Thoracic aorta (tissue), 2 donors: ENCODE data around the gene RBP4. TPM values are rescaled to one million over a fixed set of nuclear protein-coding genes. Genes with fewer than 3 reads are reported as not detected.

Experiments used
- ATAC-seq: fragments of 150-250 bp; one replicate; pipeline ENCODE4 v1.8.0; 2017; ENCODE audit warnings: low read depth; ENCODE audit not compliant: insufficient number of reproducible peaks, low FRiP score
- DNase-seq: peaks from one replicate; pipeline ENCODE4 v3.0.0-alpha.2; 2020; ENCODE audit warnings: low spot score
- H3K27ac ChIP-seq, 2 donors: fragments of 200-600 bp; sonication (generic); 1 replicate in 1 of 2; 2 replicates in 1 of 2; pipeline ENCODE4 v1.5.1; 2016; ENCODE audit warnings: mild to moderate bottlenecking in 2 of 2, moderate library complexity in 2 of 2
- H3K27me3 ChIP-seq: fragments of 200-600 bp; sonication (generic); replicated peaks from 2 replicates; pipeline ENCODE4 v1.6.0; 2016; ENCODE audit warnings: mild to moderate bottlenecking; ENCODE audit not compliant: insufficient read depth
- H3K36me3 ChIP-seq: fragments of 200-600 bp; sonication (generic); one replicate; pipeline ENCODE4 v1.5.1; 2016
- H3K4me1 ChIP-seq, 2 donors: fragments of 200-600 bp; sonication (generic); 1 replicate in 1 of 2; 2 replicates in 1 of 2; pipeline versions ENCODE4 v1.5.1 to v1.6.0; 2016; ENCODE audit warnings: low read depth in 2 of 2, mild to moderate bottlenecking in 1 of 2; ENCODE audit not compliant: control insufficient read depth in 1 of 2
- H3K4me3 ChIP-seq: fragments of 200-600 bp; sonication (generic); 2 replicates; pipeline ENCODE4 v1.5.1; 2016; ENCODE audit warnings: mild to moderate bottlenecking
- H3K9me3 ChIP-seq: fragments of 200-600 bp; sonication (generic); 2 replicates; pipeline ENCODE4 v1.5.1; 2016
- CTCF ChIP-seq: fragments of 200-600 bp; sonication (generic); IDR thresholded peaks from one replicate; pipeline ENCODE4 v1.5.1; 2019; ENCODE audit warnings: antibody characterized with exemption
- total RNA-seq, 2 donors: library from RNA; depleted of rRNA; stranded (reverse); fragments of >200 nt; gene quantifications; one replicate each; pipeline versions ENCODE4 v1.1.0 to v1.2.3, GENCODE V29; 2016

The RBP4 gene
- total RNA-seq, 2 donors from 2014 or later, result 23.1 to 23.3 TPM

- DNase-seq (no peak), ATAC-seq (no peak)
- Histone ChIP-seq H3K27me3 (peaks cover 5% of the 10 kb centered on the region), H3K27ac (no peak overlapping the region), H3K36me3 (no peaks in the 10 kb centered on the region), H3K4me1 (no peaks in the 10 kb centered on the region), H3K9me3 (no peaks in the 10 kb centered on the region), H3K4me3 (no peak overlapping the region)
- no peak for TF ChIP-seq CTCF
Measured at GRCh38 chr10:93573051-93573909, 27.8 kb downstream of the RBP4 start.

DNA sequence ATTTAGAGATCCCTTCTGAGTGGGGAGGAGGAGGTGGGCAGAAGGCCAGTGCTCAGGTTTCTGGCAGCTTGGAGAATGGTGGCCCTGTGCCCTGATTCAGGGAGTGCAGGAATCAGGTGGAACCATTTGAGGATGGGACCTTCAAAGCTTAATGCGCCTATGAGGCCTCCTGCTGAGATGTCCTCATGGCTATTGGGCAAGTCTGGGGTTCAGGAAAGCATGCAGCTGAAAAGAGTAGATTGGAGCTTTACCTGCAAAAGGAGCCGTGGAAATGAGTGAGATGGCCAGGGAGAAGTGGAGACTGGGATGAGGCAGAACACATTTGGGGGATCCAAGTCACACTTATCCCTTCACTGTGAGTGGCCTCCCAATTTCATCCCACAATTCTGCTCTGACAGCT lies 28.4 kb downstream of the RBP4 start:
- DNase-seq (no peak), ATAC-seq (no peak)
- Histone ChIP-seq H3K27me3 (peaks cover 7% of the 10 kb centered on the region), H3K9me3 (no peaks in the 10 kb centered on the region), H3K36me3 (no peaks in the 10 kb centered on the region), H3K27ac (no peak overlapping the region), H3K4me1 (peaks cover 0 to 4% of the 10 kb centered on the region in 2 donors), H3K4me3 (no peak overlapping the region)
- no peak for TF ChIP-seq CTCF

GRCh38 chr10:93570383-93570782 lies 30.7 kb downstream of the RBP4 start:
- H3K4me3 ChIP-seq, result no peak overlapping the region
- DNase-seq (no peak), ATAC-seq (no peak)
- H3K36me3 ChIP-seq, result no peaks in the 10 kb centered on the region
- no peaks in the 10 kb centered on the region for H3K9me3 ChIP-seq
- TF ChIP-seq CTCF, result no peak
- H3K27ac ChIP-seq, result no peak overlapping the region
- peaks cover 7% of the 10 kb centered on the region for H3K27me3 ChIP-seq
- H3K4me1 ChIP-seq, result peaks cover 7 to 20% of the 10 kb centered on the region in 2 donors

DNA sequence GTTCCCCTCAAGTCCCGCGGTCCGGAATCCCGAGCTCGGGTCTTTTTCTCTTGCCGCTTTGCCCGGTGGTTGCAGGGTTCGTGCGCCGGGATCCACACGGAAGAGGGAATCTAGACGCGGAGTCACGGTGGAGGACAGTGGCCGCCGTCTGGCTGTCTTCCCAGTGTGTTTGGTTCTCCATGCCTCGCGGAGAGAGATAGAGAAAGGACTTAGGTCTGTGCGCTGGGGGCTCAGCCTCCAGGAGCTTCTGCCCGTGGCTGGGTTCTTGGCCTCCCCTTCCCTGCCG lies 33.0 kb downstream of the RBP4 start:
- Histone ChIP-seq H3K4me3 (peak overlapping the region; percentile 66), H3K27me3 (peaks cover 7% of the 10 kb centered on the region)
- ATAC-seq, result no peak

More for the DNA sequence above, 33.0 kb downstream of the RBP4 start:
- no peaks in the 10 kb centered on the region for H3K36me3 ChIP-seq
- no peak overlapping the region for H3K27ac ChIP-seq
- H3K4me1 ChIP-seq, result peaks cover 7 to 20% of the 10 kb centered on the region in 2 donors
- no peaks in the 10 kb centered on the region for H3K9me3 ChIP-seq
- TF ChIP-seq CTCF, result no peak
- no peak for DNase-seq
